ENCODE measurements around the gene MAP10.

MAP10 gene

GRCh38 chr1:232853994-232854797, 49.0 kb downstream of the MAP10 start (continued):
- no peak for TF ChIP-seq ZBTB26 (tag by site-specific recombination; optimal IDR thresholded peaks at IDR 0.05)
- no peak for TF ChIP-seq ZNF658 (tag by site-specific recombination; IDR thresholded peaks at IDR 0.05)
- no peak for TF ChIP-seq ZNF174 (tag by site-specific recombination; IDR thresholded peaks at IDR 0.05)
- TF ChIP-seq, protein P1, sequence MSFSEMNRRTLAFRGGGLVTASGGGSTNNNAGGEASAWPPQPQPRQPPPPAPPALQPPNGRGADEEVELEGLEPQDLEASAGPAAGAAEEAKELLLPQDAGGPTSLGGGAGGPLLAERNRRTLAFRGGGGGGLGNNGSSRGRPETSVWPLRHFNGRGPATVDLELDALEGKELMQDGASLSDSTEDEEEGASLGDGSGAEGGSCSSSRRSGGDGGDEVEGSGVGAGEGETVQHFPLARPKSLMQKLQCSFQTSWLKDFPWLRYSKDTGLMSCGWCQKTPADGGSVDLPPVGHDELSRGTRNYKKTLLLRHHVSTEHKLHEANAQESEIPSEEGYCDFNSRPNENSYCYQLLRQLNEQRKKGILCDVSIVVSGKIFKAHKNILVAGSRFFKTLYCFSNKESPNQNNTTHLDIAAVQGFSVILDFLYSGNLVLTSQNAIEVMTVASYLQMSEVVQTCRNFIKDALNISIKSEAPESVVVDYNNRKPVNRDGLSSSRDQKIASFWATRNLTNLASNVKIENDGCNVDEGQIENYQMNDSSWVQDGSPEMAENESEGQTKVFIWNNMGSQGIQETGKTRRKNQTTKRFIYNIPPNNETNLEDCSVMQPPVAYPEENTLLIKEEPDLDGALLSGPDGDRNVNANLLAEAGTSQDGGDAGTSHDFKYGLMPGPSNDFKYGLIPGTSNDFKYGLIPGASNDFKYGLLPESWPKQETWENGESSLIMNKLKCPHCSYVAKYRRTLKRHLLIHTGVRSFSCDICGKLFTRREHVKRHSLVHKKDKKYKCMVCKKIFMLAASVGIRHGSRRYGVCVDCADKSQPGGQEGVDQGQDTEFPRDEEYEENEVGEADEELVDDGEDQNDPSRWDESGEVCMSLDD (tag by site-specific recombination; IDR thresholded peaks at IDR 0.05): no peak; the same call in 1 of the 2 replicates
- no peak for TF ChIP-seq ZNF529 (tag by site-specific recombination; IDR thresholded peaks at IDR 0.05; ENCODE audit: insufficient replicate concordance)
- no peak for TF ChIP-seq ZNF248 (tag by site-specific recombination; IDR thresholded peaks at IDR 0.05)
- peak; percentile 98 for TF ChIP-seq SP7 (tag by site-specific recombination; IDR thresholded peaks at IDR 0.05)
- TF ChIP-seq ZNF747 (tag by site-specific recombination; IDR thresholded peaks at IDR 0.05): no peak
- TF ChIP-seq OVOL3 (tag by site-specific recombination; IDR thresholded peaks at IDR 0.05): peak; percentile 70; the same call in 1 of the 2 replicates
- TF ChIP-seq ZNF549 (tag by site-specific recombination; IDR thresholded peaks at IDR 0.05): no peak
- TF ChIP-seq, protein P2, sequence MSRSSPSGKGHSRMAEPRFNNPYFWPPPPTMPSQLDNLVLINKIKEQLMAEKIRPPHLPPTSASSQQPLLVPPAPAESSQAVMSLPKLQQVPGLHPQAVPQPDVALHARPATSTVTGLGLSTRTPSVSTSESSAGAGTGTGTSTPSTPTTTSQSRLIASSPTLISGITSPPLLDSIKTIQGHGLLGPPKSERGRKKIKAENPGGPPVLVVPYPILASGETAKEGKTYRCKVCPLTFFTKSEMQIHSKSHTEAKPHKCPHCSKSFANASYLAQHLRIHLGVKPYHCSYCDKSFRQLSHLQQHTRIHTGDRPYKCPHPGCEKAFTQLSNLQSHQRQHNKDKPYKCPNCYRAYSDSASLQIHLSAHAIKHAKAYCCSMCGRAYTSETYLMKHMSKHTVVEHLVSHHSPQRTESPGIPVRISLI (tag by site-specific recombination; IDR thresholded peaks at IDR 0.05): peak; percentile 84
- no peak for TF ChIP-seq ZNF560 (tag by site-specific recombination; IDR thresholded peaks at IDR 0.05; ENCODE audit: borderline replicate concordance)
- TF ChIP-seq, protein P3, sequence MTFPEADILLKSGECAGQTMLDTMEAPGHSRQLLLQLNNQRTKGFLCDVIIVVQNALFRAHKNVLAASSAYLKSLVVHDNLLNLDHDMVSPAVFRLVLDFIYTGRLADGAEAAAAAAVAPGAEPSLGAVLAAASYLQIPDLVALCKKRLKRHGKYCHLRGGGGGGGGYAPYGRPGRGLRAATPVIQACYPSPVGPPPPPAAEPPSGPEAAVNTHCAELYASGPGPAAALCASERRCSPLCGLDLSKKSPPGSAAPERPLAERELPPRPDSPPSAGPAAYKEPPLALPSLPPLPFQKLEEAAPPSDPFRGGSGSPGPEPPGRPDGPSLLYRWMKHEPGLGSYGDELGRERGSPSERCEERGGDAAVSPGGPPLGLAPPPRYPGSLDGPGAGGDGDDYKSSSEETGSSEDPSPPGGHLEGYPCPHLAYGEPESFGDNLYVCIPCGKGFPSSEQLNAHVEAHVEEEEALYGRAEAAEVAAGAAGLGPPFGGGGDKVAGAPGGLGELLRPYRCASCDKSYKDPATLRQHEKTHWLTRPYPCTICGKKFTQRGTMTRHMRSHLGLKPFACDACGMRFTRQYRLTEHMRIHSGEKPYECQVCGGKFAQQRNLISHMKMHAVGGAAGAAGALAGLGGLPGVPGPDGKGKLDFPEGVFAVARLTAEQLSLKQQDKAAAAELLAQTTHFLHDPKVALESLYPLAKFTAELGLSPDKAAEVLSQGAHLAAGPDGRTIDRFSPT (tag by site-specific recombination; IDR thresholded peaks at IDR 0.05): peak; percentile 56; the same call in 1 of the 2 replicates
- no peak for TF ChIP-seq ZNF280D (tag by site-specific recombination; IDR thresholded peaks at IDR 0.05)
- peak; percentile 64 for TF ChIP-seq ZNF366 (tag by site-specific recombination; conservative IDR thresholded peaks at IDR 0.05)
- TF ChIP-seq ZNF391 (tag by site-specific recombination; IDR thresholded peaks at IDR 0.05; ENCODE audit: borderline replicate concordance, low read depth): peak; percentile 70; the same call in 1 of the 2 replicates
- TF ChIP-seq WT1 (tag by site-specific recombination; IDR thresholded peaks at IDR 0.05): peak; percentile 40; the same call in 1 of the 2 replicates
- TF ChIP-seq, protein P4, sequence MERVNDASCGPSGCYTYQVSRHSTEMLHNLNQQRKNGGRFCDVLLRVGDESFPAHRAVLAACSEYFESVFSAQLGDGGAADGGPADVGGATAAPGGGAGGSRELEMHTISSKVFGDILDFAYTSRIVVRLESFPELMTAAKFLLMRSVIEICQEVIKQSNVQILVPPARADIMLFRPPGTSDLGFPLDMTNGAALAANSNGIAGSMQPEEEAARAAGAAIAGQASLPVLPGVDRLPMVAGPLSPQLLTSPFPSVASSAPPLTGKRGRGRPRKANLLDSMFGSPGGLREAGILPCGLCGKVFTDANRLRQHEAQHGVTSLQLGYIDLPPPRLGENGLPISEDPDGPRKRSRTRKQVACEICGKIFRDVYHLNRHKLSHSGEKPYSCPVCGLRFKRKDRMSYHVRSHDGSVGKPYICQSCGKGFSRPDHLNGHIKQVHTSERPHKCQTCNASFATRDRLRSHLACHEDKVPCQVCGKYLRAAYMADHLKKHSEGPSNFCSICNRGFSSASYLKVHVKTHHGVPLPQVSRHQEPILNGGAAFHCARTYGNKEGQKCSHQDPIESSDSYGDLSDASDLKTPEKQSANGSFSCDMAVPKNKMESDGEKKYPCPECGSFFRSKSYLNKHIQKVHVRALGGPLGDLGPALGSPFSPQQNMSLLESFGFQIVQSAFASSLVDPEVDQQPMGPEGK (tag by site-specific recombination; IDR thresholded peaks at IDR 0.05): peak; percentile 26; the same call in 1 of the 2 replicates
- TF ChIP-seq ZNF223 (tag by site-specific recombination; IDR thresholded peaks at IDR 0.05): no peak
- peak; percentile 89 for TF ChIP-seq ZNF501 (tag by site-specific recombination; IDR thresholded peaks at IDR 0.05)
- TF ChIP-seq RBAK (tag by site-specific recombination; IDR thresholded peaks at IDR 0.05): no peak
- TF ChIP-seq ZNF677 (tag by site-specific recombination; IDR thresholded peaks at IDR 0.05): no peak
- TF ChIP-seq PRDM1 (tag by site-specific recombination; IDR thresholded peaks at IDR 0.05): no peak
- TF ChIP-seq HOXA7 (CRISPR knock-in tag; IDR thresholded peaks at IDR 0.05; ENCODE audit: borderline replicate concordance): no peak
- TF ChIP-seq ZFP3 (tag by site-specific recombination; IDR thresholded peaks at IDR 0.05; ENCODE audit: low read depth): no peak
- TF ChIP-seq FEZF1 (tag by site-specific recombination; IDR thresholded peaks at IDR 0.05): peak; percentile 70; the same call in 1 of the 2 replicates
- TF ChIP-seq GFI1B (tag by site-specific recombination; IDR thresholded peaks at IDR 0.05): no peak
